Measurements from ENCODE around the gene SLFN13.
"Not testable (repeated sequence)": the region's sequence is repeated elsewhere in the genome, so short reads cannot be mapped to it uniquely, and the experiment has no call there.

The SLFN13 gene

DNA sequence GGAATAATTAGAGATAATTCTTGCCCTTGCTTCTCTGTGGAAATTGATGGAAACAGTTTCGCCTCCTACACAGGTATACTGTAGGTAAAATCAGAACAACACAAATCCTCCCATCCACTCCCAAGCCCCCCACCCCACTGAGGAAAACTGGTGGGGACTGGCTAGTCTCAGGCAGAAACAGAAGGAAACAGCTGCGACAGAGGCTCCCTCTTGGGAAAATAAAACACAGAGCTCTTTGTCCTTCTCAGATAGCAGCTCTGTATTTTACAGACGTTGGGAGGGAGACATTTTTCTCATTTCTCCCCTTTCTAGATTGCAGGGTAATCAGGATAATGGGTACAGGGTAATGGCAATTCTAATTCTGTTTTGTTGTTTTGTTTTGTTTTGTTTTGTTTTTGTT is 1.1 kb downstream of the SLFN13 start:
- in situ Hi-C loops (cut with MboI; ENCODE audit: low pct_unique_long_range_greater_than_20kb, low sequenced_read_pairs), result no loop called here
- no peak for DNase-seq

DNA sequence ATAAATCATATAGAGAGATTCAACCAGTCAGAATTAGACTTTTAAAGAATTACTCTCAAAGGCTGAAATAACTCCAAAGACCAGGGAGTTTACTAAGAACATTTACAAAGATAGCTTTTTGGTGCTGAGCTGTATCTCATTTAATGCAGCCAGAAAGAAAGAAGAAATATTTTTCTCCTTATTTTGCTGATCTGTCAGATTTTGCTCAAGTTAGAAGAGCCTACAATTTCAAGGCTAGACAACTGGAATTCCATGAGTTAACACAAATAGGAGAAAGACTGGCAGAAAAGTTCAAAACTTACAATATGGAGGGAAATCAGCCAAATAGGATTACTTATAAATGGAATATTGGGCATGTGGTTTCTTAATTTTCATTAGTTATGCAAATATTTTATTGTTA is 10.1 kb downstream of the SLFN13 start:
- no peak for DNase-seq
- in situ Hi-C loops (cut with MboI; ENCODE audit: low pct_unique_long_range_greater_than_20kb, low sequenced_read_pairs), result no loop called here

DNA sequence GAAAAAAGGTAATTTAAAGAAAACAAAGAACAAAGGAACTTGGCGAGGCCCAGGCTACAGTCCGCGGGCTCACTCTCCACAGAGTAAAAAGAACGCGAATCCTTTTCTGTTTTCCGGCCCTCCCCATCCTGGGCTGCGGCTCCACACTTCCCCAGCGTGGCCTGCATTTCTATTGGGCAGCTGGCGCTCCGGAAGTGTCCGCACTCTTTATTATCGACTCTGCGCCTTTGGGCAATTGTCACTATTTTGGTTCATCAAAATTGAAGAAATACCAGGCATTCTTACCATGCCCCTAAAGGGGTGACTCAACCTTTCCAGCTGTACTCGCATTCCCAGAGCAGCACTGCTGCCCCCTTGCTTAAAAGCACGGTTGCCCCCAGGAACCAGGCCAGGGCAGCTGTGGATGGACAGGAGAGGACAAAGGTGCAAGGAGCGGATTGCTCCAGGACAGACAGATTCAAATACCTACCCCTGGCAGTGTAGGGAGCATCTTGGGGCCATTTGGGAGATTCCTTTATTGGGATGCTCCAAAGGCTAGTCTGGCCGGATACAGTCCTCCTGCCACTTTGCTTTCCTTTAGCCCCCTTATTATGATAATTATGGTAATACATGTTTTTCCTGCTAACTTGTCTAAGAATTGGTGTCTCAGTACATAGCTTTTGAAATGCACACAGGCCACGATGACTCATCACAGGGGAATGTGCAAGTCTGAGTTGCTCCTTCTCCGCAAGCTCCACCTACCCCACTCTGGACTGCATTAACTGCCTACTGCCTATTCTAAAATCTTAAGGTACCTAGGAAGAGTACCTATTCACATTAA is 15.3 kb downstream of the SLFN13 start:
- in situ Hi-C loops (cut with MboI; ENCODE audit: low pct_unique_long_range_greater_than_20kb, low sequenced_read_pairs), result no loop called here
- DNase-seq, result peak; percentile 31

DNA sequence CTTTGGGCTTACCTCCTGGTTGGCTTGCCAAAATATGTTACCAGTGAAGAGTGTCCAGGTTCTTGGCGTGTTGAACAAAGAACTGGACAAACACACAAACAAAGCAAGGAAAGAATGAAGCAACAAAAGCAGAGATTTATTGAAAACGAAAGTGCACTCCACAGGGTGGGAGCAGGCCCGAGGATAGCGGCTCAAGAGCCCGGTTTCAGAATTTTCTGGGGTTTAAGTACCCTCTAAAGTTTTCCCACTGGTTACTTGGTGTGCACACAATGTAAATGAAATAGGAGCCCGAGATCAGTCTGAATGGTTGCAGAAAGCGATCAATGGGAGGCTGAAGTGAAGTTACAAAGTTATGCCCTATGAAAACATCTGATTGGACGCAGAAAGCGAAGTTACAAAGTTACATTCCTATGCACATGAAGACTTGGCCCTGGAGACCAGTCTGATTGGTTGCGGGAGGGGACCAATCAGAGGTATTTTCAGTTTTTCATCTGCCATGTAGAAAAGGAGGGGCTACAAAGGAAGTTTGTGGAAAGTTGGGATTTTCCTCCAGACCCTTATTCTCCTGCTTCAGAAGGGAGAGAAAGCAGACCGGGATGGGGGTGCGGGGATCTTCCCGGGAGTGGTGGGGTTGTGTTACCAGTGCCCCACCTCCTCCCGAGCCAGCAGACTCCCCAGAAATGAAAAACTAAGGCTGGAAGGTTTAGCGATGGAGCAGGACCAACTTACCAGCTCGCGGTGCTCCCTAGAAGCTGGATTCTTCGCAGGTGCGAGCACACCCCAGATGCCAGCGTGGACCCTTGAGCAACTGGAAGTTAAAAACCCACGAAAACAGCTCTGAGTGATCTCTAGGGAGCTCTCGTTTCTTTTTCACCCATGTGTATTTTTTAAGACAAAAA is 16.1 kb downstream of the SLFN13 start, which contains the start of gene SLFN12:
TSS of gene SLFN12 (minus strand) at position 325 of the 899 bp plus-strand sequence. CDS start 9,472 bp downstream, outside the sequence.
- in situ Hi-C loops (cut with MboI; ENCODE audit: low pct_unique_long_range_greater_than_20kb, low sequenced_read_pairs), result no loop called here
- DNase-seq, result no peak

DNA sequence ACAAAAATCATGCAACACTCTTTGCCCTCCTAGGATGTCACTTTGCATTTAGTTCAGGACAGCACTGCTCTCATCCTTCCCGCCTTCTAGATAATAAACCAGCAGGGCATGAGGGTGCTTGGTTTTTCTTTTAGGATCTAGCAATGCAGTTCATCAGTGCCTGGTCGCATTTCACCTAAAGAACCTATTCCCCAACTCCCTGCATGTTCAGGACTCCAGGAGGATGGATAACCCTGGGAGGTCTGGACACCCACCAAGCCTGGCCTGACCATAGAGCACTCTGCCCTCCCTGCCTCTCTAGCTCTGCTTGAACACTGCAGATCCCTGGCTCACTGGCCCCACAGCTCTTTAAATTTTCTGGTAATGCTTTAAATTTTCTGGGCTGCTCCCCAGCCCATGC is 18.9 kb downstream of the SLFN13 start:
- in situ Hi-C loops (cut with MboI; ENCODE audit: low pct_unique_long_range_greater_than_20kb, low sequenced_read_pairs), result no loop called here
- DNase-seq, result no peak

DNA sequence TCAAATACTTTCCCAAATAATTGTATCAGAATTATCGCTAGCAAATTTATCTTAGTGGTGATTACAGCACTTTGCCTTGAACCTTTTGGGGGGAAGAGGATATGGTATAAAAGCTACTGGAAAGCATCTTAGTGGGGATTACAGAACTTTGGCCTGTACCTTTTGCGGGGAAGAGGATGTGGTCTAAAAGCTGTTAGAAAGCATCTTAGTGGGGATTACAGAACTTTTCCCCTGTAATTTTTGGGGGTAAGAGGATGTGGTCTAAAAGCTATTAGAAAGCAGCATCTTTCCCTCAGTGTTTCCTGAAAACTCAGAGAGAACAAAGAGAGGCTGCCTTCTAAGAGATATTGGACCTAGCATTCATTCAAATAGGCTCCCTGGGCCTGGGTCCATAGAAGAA is 20.3 kb downstream of the SLFN13 start:
- DNase-seq, result peak; percentile 7
- in situ Hi-C loops (cut with MboI; ENCODE audit: low pct_unique_long_range_greater_than_20kb, low sequenced_read_pairs), result no loop called here

DNA sequence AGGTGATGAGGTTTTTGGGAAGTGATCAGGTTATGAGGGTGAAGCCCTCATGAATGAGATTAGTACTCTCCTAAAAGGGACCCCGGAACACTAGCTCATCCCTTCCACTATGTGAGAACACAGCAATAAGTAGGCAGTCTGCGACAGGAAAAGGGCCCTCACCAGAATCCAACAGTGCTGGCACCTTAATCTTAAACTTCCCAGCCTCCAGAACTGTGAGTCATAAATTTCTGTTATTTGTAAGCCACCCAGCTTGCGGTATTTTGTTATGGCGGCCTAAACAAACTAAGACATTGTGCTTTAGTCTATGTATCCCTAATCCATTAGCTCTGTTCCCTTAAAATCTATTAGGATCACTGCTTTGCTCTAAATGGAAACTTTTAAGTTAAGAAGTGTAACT is 24.8 kb downstream of the SLFN13 start:
- no peak for DNase-seq
- in situ Hi-C loops (cut with MboI; ENCODE audit: low pct_unique_long_range_greater_than_20kb, low sequenced_read_pairs), result no loop called here

DNA sequence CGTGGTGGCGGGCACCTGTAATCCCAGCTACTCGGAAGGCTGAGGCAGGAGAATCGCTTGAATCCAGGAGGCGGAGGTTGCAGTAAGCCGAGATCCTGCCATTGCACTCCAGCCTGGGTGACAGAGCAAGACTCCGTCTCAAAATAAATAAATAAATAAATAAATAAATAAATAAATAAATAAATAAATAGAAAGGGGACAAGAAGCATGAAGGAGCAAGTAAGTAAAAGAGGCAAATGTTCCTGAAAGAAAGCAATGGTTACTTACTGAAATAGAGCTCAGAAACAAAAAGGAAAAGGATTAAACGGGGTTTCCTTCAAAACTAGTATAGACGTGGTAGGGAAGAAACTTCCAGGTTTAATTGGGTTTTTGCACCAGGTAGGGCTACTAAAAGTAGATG is 27.5 kb downstream of the SLFN13 start:
- in situ Hi-C loops (cut with MboI; ENCODE audit: low pct_unique_long_range_greater_than_20kb, low sequenced_read_pairs); DNase-seq: not testable (repeated sequence)

DNA sequence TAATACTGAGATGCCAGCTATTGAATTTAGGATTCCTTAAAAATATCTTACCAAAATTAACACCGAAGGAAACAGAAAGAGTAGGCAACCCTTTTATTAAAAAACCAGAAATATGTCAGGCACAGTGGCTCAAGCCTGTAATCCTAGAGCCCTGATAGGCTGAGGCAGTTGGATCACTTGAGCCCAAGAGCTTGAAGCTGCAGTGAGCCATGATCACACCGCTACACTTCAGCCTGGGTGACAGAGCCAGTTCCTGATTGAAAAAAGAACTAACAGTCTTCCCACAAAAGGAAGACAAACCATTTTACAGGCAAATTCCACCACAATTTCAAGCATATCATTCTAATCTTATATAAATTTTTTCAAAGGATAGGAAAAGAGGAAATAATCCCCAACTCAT is 31.9 kb downstream of the SLFN13 start:
- in situ Hi-C loops (cut with MboI; ENCODE audit: low pct_unique_long_range_greater_than_20kb, low sequenced_read_pairs), result no loop called here
- no peak for DNase-seq

DNA sequence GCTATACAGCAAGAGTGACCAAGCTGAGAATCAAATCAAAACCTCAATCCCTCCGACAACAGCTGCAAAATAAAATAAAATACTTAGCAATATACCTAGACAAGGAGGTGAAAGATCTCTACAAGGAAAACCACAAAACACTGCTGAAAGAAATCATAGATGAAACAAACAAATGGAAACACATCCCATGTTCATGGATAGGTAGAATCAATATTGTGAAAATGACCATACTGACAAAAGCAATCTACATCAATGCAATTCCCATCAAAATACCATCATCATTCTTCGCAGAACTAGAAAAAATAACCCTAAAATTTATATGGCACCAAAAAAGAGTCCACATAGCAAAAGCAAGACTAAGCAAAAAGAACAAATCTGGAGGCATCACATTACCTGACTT is 33.9 kb downstream of the SLFN13 start:
- DNase-seq; in situ Hi-C loops (cut with MboI; ENCODE audit: low pct_unique_long_range_greater_than_20kb, low sequenced_read_pairs): not testable (repeated sequence)

DNA sequence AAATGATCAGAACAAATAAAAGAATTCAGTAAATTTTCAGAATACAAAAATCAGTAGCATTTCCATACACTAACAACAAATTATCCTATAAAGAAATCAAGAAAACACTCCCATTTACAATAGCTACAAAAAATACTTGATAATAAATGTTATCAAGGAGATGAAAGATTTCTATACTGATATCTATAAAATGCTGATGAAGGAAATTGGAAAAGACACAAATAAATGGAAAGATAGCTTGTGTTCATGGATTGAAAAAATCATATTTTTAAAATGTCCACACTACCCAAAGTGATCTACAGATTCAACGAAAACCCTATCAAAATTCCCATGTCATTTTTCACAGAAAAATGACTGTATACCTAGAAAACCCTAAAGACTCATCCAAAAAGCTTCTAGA is 34.3 kb downstream of the SLFN13 start:
- in situ Hi-C loops (cut with MboI; ENCODE audit: low pct_unique_long_range_greater_than_20kb, low sequenced_read_pairs), result no loop called here

DNA sequence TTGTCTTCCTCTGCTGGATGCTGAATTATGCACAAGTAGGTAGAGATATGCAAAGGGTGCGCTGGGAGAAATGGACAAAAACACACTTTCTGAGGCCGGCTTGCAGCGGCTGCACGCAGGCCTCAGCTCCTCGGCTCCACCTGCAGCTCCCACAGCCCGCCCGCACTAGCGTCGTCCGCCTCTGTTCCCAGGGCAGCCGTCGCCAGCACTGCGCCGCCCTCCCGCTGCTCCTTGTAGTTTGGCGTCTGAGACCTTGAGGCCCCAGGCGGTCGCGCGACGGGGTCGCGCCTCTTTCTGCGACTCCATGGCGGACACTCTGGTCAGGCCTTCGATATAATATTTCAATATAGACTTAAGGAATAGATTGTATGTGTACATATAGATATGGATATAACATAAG is 41.0 kb downstream of the SLFN13 start:
- no peak for DNase-seq
- in situ Hi-C loops (cut with MboI; ENCODE audit: low pct_unique_long_range_greater_than_20kb, low sequenced_read_pairs), result no loop called here

More for the DNA sequence above, 34.3 kb downstream of the SLFN13 start:
- no peak for DNase-seq

DNA sequence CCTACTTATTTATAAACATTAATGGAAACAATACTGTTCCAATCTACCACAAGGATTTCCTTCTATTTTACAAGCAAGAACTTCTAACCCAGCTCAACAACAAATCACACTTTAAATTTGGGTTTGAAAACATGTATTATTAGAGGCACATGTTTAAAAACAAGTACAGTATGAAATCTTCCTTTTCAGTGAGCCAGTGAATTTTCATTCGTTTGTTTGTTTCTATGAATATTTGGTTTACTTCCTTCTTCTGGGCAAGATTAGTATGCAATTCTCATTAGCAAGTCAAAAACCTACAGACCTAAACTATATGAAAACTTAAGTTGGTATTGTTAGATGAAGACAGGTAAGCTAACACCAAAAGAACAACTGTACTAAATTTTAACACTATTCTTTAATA is 42.0 kb downstream of the SLFN13 start:
- in situ Hi-C loops (cut with MboI; ENCODE audit: low pct_unique_long_range_greater_than_20kb, low sequenced_read_pairs), result no loop called here
- DNase-seq, result no peak

DNA sequence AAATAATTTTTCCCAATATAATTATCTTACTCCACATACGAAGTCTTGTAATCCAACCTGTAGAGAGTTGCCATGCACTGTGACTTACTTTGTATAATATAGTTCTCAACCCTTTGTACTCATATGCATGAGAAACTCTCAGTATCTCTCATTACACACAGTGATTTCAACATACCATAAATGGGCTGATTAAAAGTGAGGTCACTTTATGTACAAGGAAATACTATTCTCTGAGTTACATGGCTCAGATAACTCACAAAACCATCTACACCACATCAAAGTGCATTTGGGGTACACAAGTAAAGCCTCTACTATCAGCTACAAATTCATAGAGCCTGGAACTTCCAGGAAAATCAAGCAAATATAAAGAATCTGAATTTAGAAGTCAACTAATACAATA is 44.2 kb downstream of the SLFN13 start:
- no peak for DNase-seq
- in situ Hi-C loops (cut with MboI; ENCODE audit: low pct_unique_long_range_greater_than_20kb, low sequenced_read_pairs), result no loop called here

DNA sequence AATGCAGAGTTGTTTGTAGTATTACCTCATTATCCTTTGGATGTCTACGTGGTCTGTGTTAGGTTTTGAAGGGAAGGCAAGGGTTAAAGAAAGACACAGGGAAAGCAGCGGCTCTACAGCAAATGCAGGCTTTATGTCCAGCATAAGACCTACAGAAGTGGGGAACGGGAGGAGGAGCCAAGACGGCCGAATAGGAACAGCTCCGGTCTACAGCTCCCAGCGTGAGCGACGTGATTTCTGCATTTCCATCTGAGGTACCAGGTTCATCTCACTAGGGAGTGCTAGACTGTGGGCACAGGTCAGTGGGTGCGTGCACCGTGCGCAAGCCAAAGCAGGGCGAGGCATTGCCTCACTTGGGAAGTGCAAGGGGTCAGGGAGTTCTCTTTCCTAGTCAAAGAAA is 54.8 kb downstream of the SLFN13 start:
- DNase-seq; in situ Hi-C loops (cut with MboI; ENCODE audit: low pct_unique_long_range_greater_than_20kb, low sequenced_read_pairs): not testable (repeated sequence)

DNA sequence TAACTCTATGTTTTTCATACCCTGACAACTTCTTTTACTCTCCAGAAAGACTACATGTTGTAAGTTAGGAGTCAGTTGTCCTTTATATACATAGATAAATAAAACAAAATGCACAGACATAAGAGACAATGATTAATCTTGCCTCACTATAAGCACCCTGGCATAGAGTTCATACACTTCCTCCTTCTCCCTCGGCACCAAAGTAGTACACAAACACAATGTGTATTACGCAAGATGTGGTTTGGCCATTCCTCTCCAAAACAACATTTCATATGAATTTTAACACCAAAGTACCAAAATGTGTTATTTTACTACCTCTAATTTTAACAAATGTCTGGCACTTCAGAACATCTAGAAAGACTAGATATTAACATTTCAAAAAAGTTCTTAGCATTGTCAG is 57.9 kb downstream of the SLFN13 start:
- DNase-seq, result peak; percentile 45
- in situ Hi-C loops (cut with MboI; ENCODE audit: low pct_unique_long_range_greater_than_20kb, low sequenced_read_pairs), result no loop called here

DNA sequence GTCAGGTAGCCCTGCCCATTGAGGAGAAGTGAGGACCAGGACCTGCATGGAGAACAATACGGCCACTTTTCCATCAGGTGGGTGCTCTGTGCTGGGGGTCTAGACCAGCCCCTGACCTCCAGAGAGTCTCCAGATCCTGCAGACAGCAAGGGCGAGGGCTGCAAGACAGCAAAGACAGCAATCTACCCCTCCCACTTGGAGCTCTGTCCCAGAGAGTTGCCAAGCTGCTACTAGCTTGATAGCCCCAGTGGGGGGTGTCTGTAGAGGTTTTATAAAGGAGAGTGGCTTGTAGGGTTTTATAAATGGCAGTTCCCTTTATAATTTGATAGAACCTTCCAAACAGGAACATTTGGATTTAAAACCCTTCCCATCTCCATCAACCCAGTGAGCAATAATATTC is 58.4 kb downstream of the SLFN13 start:
- in situ Hi-C loops (cut with MboI; ENCODE audit: low pct_unique_long_range_greater_than_20kb, low sequenced_read_pairs), result no loop called here
- no peak for DNase-seq

DNA sequence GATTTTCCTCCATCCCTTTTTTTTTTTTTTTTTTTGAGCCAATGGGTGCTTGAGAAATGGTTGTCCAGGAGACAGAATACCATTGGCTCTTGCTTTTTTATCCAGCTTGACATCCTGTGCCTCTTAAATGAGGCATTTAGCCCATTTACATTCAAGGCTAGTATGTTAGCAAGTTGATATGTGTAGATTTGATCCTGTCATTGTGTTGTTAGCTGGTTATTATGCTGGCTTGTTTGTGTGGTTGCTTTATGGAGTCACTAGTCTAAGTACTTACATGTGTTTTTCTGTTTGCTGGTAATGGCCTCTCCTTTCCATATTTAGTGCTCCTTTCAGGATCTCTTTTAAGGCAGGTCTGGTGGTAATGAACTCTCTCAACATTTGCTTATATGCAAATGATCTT is 61.1 kb downstream of the SLFN13 start:
- DNase-seq, result no peak
- in situ Hi-C loops (cut with MboI; ENCODE audit: low pct_unique_long_range_greater_than_20kb, low sequenced_read_pairs), result no loop called here

All from KBM-7 (cell line).